Mononuclear cell (primary cell): Measurements from ENCODE around the gene SOCS4. TPM values are rescaled to one million over a fixed set of nuclear protein-coding genes. Genes with fewer than 3 reads are reported as not detected.
"Not testable (repeated sequence)": the region's sequence is repeated elsewhere in the genome, so short reads cannot be mapped to it uniquely, and the experiment has no call there.

ENCODE experiments used
- H3K27me3 ChIP-seq: 2 replicates; pipeline ENCODE4 v1.6.0; 2011; ENCODE audit warnings: low read length, control low read depth; ENCODE audit not compliant: insufficient read depth
- H3K4me1 ChIP-seq: 2 replicates; pipeline ENCODE4 v1.5.1; 2011; ENCODE audit warnings: mild to moderate bottlenecking, low read length, control low read depth; ENCODE audit not compliant: insufficient read depth
- H3K4me3 ChIP-seq: 2 replicates; pipeline ENCODE4 v1.5.1; 2011; ENCODE audit warnings: mild to moderate bottlenecking, low read length, moderate library complexity
- H3K9me3 ChIP-seq: 2 replicates; pipeline ENCODE4 v1.5.1; 2011; ENCODE audit warnings: low read depth, mild to moderate bottlenecking, control low read depth, low read length
- total RNA-seq: library from RNA; depleted of rRNA; stranded (reverse); fragments of >200 nt; gene quantifications from one replicate; pipeline ENCODE4 v1.2.3, GENCODE V29; 2012

SOCS4 gene
- total RNA-seq, result 14.7 TPM

GRCh38 chr14:55026793-55027561 is at the start of gene SOCS4, which contains the start of gene WDHD1:
TSS of gene SOCS4 (plus strand) at chr14:55027236. CDS start at chr14:55043042, 15,806 bp downstream.
TSS of gene WDHD1 (minus strand) at chr14:55027099. CDS start at chr14:55026787, 312 bp downstream.
- Histone ChIP-seq H3K4me3 (peak within 1 kb of the TSS; percentile 63), H3K4me1 (peaks cover 22% of the 10 kb centered on the region), H3K27me3 (no peaks in the 10 kb centered on the region), H3K9me3 (no peaks in the 10 kb centered on the region)

- Histone ChIP-seq H3K27me3 (no peaks in the 10 kb centered on the region), H3K4me3 (no peak overlapping the region), H3K4me1 (peaks cover 8% of the 10 kb centered on the region), H3K9me3 (no peaks in the 10 kb centered on the region)
Measured at GRCh38 chr14:54979039-54979438, 48.0 kb upstream of the SOCS4 start.

GRCh38 chr14:54981698-54982097 is 45.3 kb upstream of the SOCS4 start:
- Histone ChIP-seq H3K9me3 (no peaks in the 10 kb centered on the region), H3K4me1 (no peaks in the 10 kb centered on the region), H3K27me3 (no peaks in the 10 kb centered on the region), H3K4me3 (no peak overlapping the region)

GRCh38 chr14:54985156-54985555 is 41.9 kb upstream of the SOCS4 start:
- no peaks in the 10 kb centered on the region for H3K4me1 ChIP-seq
- no peaks in the 10 kb centered on the region for H3K27me3 ChIP-seq
- no peak overlapping the region for H3K4me3 ChIP-seq
- H3K9me3 ChIP-seq, result no peaks in the 10 kb centered on the region

GRCh38 chr14:55000381-55000780 is 26.7 kb upstream of the SOCS4 start:
- no peaks in the 10 kb centered on the region for H3K27me3 ChIP-seq
- peaks cover 9% of the 10 kb centered on the region for H3K4me1 ChIP-seq
- no peaks in the 10 kb centered on the region for H3K9me3 ChIP-seq
- no peak overlapping the region for H3K4me3 ChIP-seq

- no peak overlapping the region for H3K4me3 ChIP-seq
- H3K9me3 ChIP-seq, result no peaks in the 10 kb centered on the region
- H3K4me1 ChIP-seq, result peaks cover 3% of the 10 kb centered on the region
- H3K27me3 ChIP-seq, result no peaks in the 10 kb centered on the region
Measured at GRCh38 chr14:55005071-55005470, 22.0 kb upstream of the SOCS4 start.

GRCh38 chr14:55015006-55015405 is 12.0 kb upstream of the SOCS4 start:
- no peaks in the 10 kb centered on the region for H3K9me3 ChIP-seq
- H3K4me1 ChIP-seq, result no peaks in the 10 kb centered on the region
- H3K4me3 ChIP-seq, result no peak overlapping the region
- H3K27me3 ChIP-seq, result no peaks in the 10 kb centered on the region

- no peaks in the 10 kb centered on the region for H3K4me1 ChIP-seq
- H3K4me3 ChIP-seq, result no peak overlapping the region
- no peaks in the 10 kb centered on the region for H3K27me3 ChIP-seq
Measured at GRCh38 chr14:55019968-55020554, 7.0 kb upstream of the SOCS4 start.

GRCh38 chr14:55024365-55024764 is 2.7 kb upstream of the SOCS4 start:
- H3K4me3 ChIP-seq, H3K9me3 ChIP-seq, H3K27me3 ChIP-seq: not testable (repeated sequence)
- H3K4me1 ChIP-seq, result peaks cover 22% of the 10 kb centered on the region

More at GRCh38 chr14:55019968-55020554, 7.0 kb upstream of the SOCS4 start:
- H3K9me3 ChIP-seq, result no peaks in the 10 kb centered on the region

- Histone ChIP-seq H3K27me3 (no peaks in the 10 kb centered on the region), H3K9me3 (no peaks in the 10 kb centered on the region), H3K4me3 (no peak overlapping the region), H3K4me1 (peaks cover 22% of the 10 kb centered on the region)
Measured at GRCh38 chr14:55025948-55026347, 1.1 kb upstream of the SOCS4 start.

- no peaks in the 10 kb centered on the region for H3K27me3 ChIP-seq
- peaks cover 22% of the 10 kb centered on the region for H3K4me1 ChIP-seq
- H3K4me3 ChIP-seq, result peak overlapping the region; percentile 63
- H3K9me3 ChIP-seq, result no peaks in the 10 kb centered on the region
Measured at GRCh38 chr14:55026441-55026792, 619 bp upstream of the SOCS4 start.

- Histone ChIP-seq H3K27me3 (no peaks in the 10 kb centered on the region), H3K4me3 (peak overlapping the region; percentile 63), H3K9me3 (no peaks in the 10 kb centered on the region), H3K4me1 (peaks cover 22% of the 10 kb centered on the region)
Measured at GRCh38 chr14:55028066-55028465, 1.0 kb downstream of the SOCS4 start.

GRCh38 chr14:55028476-55028875 is 1.4 kb downstream of the SOCS4 start:
- Histone ChIP-seq H3K4me3 (no peak overlapping the region), H3K4me1 (peaks cover 22% of the 10 kb centered on the region), H3K9me3 (no peaks in the 10 kb centered on the region), H3K27me3 (no peaks in the 10 kb centered on the region)

GRCh38 chr14:55031190-55031589 is 4.2 kb downstream of the SOCS4 start:
- Histone ChIP-seq H3K9me3 (no peaks in the 10 kb centered on the region), H3K4me3 (no peak overlapping the region), H3K4me1 (peaks cover 19% of the 10 kb centered on the region), H3K27me3 (no peaks in the 10 kb centered on the region)

- H3K9me3 ChIP-seq, H3K4me3 ChIP-seq, H3K27me3 ChIP-seq, H3K4me1 ChIP-seq: not testable (repeated sequence)
Measured at GRCh38 chr14:55037995-55038394, 11.0 kb downstream of the SOCS4 start.

GRCh38 chr14:55038708-55039107 is 11.7 kb downstream of the SOCS4 start:
- Histone ChIP-seq H3K4me3 (no peak overlapping the region), H3K4me1 (no peaks in the 10 kb centered on the region), H3K9me3 (no peaks in the 10 kb centered on the region), H3K27me3 (no peaks in the 10 kb centered on the region)
